Keratinocyte (primary cell): ENCODE data around the gene TAP1. TPM values are rescaled to one million over a fixed set of nuclear protein-coding genes. Genes with fewer than 3 reads are reported as not detected.

ENCODE experiments used
- DNase-seq: peaks from one replicate; pipeline ENCODE4 v3.0.0-alpha.2; 2011; ENCODE audit warnings: low read depth, missing footprints, low spot score
- FAIRE-seq: peaks from 2 replicates; lab custom pipeline; 2011; peaks lifted over from hg19 to GRCh38; lab: Jason Lieb, UNC
- H2AFZ ChIP-seq: 2 replicates; pipeline ENCODE4 v1.6.0; 2012; ENCODE audit warnings: low read length, control low read depth, inconsistent platforms; ENCODE audit not compliant: control insufficient read depth
- H3K27ac ChIP-seq: 2 replicates; pipeline ENCODE4 v1.5.1; 2011; ENCODE audit warnings: low read length; ENCODE audit not compliant: control insufficient read depth, insufficient read depth
- H3K27me3 ChIP-seq: 3 replicates; pipeline ENCODE4 v1.6.0; 2011; ENCODE audit warnings: low read length; ENCODE audit not compliant: control insufficient read depth, insufficient read depth; ENCODE audit errors: extremely low read depth
- H3K36me3 ChIP-seq, 2 experiments: 2 replicates in 1 of 2; 3 replicates in 1 of 2; pipeline ENCODE4 v1.5.1; 2011; ENCODE audit warnings: low read length in 2 of 2, mild to moderate bottlenecking in 1 of 2; ENCODE audit not compliant: control insufficient read depth in 2 of 2, insufficient read depth in 2 of 2; ENCODE audit errors: extremely low read depth in 1 of 2
- H3K4me1 ChIP-seq: 3 replicates; pipeline ENCODE4 v1.5.1; 2011; ENCODE audit warnings: low read length; ENCODE audit not compliant: control insufficient read depth, insufficient read depth; ENCODE audit errors: extremely low read depth
- H3K4me2 ChIP-seq: 3 replicates; pipeline ENCODE4 v1.6.0; 2011; ENCODE audit warnings: low read depth, low read length; ENCODE audit not compliant: control insufficient read depth, insufficient read depth; ENCODE audit errors: extremely low read depth
- H3K4me3 ChIP-seq, 3 experiments: fragments of 200-600 bp in 1 of 3; sonication (generic) in 1 of 3; 2 replicates in 2 of 3; 3 replicates in 1 of 3; pipeline ENCODE4 v1.5.1; 2011 to 2016; ENCODE audit warnings: low read length in 3 of 3, mild to moderate bottlenecking in 3 of 3, control low read depth in 2 of 3, inconsistent platforms in 1 of 3, low read depth in 1 of 3, mixed read lengths in 1 of 3, mixed run types in 1 of 3, moderate library complexity in 1 of 3; ENCODE audit not compliant: control insufficient read depth in 2 of 3, insufficient read depth in 2 of 3; ENCODE audit errors: extremely low read depth in 1 of 3
- H3K79me2 ChIP-seq: 2 replicates; pipeline ENCODE4 v1.6.0; 2012; ENCODE audit warnings: low read length; ENCODE audit not compliant: control insufficient read depth, insufficient read depth
- H3K9ac ChIP-seq: 3 replicates; pipeline ENCODE4 v1.6.0; 2011; ENCODE audit warnings: low read length; ENCODE audit not compliant: control insufficient read depth, insufficient read depth; ENCODE audit errors: extremely low read depth
- H3K9me1 ChIP-seq: 3 replicates; pipeline ENCODE4 v1.6.0; 2011; ENCODE audit warnings: low read length; ENCODE audit not compliant: control insufficient read depth, insufficient read depth; ENCODE audit errors: extremely low read depth
- H3K9me3 ChIP-seq: 2 replicates; pipeline ENCODE4 v1.5.1; 2012; ENCODE audit warnings: low read depth, low read length; ENCODE audit not compliant: control insufficient read depth
- H4K20me1 ChIP-seq: 3 replicates; pipeline ENCODE4 v1.6.0; 2011; ENCODE audit warnings: low read length; ENCODE audit not compliant: control insufficient read depth, insufficient read depth; ENCODE audit errors: extremely low read depth
- CTCF ChIP-seq, 3 experiments: IDR thresholded peaks in 1 of 3; conservative IDR thresholded peaks in 1 of 3; optimal IDR thresholded peaks in 1 of 3; 2 replicates in 2 of 3; 3 replicates in 1 of 3; pipeline versions ENCODE3 to v1.5.1; 2011; ENCODE audit warnings: low read length in 3 of 3, mild to moderate bottlenecking in 3 of 3, moderate library complexity in 2 of 3, control low read depth in 1 of 3, inconsistent platforms in 1 of 3; ENCODE audit not compliant: insufficient read depth in 2 of 3; ENCODE audit errors: extremely low read depth in 1 of 3
- EZH2 ChIP-seq: IDR thresholded peaks from one replicate; pipeline ENCODE4 v1.6.1; 2012; ENCODE audit warnings: inconsistent platforms, mild to moderate bottlenecking, low read length, moderate library complexity
- dilution Hi-C: fragments of 300-500 bp; cut with MboI; formaldehyde crosslinking; loops from one replicate; pipeline ENCODE4 v1.7.0; 2020; ENCODE audit warnings: low sequenced_read_pairs; ENCODE audit not compliant: extremely low pct_ligation_motif_present
- polyA plus RNA-seq, 5 experiments: library from polyadenylated mRNA; depleted of rRNA in 3 of 5; stranded (reverse) in 3 of 5; stranded (forward) in 1 of 5; unstranded in 1 of 5; fragments of >200 nt; gene quantifications; 1 replicate in 1 of 5; 2 replicates in 3 of 5; 3 replicates in 1 of 5; pipeline versions ENCODE4 v1.2.1 to v1.2.3, GENCODE V29; 2011 to 2012; ENCODE audit warnings: missing spikeins in 2 of 5, low read depth in 1 of 5, low replicate concordance in 1 of 5

The TAP1 gene
- polyA plus RNA-seq, 1 donor (not counting 4 experiments of a cell fraction or from before 2014, with no cell fraction given), result 56.1 TPM

- H3K4me1 ChIP-seq, result peaks cover 19% of the 10 kb centered on the region
- no peaks in the 10 kb centered on the region for H3K27me3 ChIP-seq
- H2AFZ ChIP-seq, result no peak overlapping the region
- no peaks in the 10 kb centered on the region for H3K9me1 ChIP-seq
- peaks cover 10% of the 10 kb centered on the region for H3K79me2 ChIP-seq
- dilution Hi-C loops, result no loop called here
- no peak overlapping the region for H3K4me3 ChIP-seq
- no peak overlapping the region for H3K4me2 ChIP-seq
- H3K9me3 ChIP-seq, result no peaks in the 10 kb centered on the region
- H3K27ac ChIP-seq, result no peak overlapping the region
- FAIRE-seq, result no peak
- DNase-seq, result no peak
- no peaks in the 10 kb centered on the region for H4K20me1 ChIP-seq
- no peak overlapping the region for H3K9ac ChIP-seq
- H3K36me3 ChIP-seq, result peaks cover 31 to 35% of the 10 kb centered on the region in 2 experiments
- TF ChIP-seq EZH2, result no peak
Measured at GRCh38 chr6:32847004-32847403, 6.5 kb downstream of the TAP1 start.

DNA sequence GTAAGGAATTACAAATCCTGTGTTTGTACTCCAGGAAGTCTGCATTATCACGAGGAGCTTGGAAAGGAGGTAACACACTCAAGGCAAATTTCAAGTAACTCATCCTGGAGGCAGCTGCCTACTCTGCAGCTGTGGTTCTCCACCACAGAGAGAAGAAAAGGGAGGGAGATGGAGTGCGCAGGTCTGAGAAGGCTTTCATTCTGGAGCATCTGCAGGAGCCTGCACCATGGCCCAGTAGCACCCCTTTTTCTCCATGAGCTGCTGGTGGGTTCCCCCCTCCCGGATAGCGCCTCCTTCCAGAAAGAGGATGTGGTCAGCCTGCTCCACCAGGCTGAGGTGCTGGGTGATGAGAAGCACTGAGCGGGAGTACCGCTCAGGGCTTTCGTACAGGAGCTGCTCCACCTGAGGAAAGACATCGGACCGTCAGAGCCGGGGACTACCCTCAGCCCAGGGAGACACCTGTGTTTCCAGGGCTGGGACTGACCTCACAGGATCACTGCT lies 8.1 kb downstream of the TAP1 start:
- DNase-seq, result no peak
- no peaks in the 10 kb centered on the region for H3K9me3 ChIP-seq
- dilution Hi-C loops, result no loop called here
- peaks cover 25 to 36% of the 10 kb centered on the region in 2 experiments for H3K36me3 ChIP-seq
- H3K4me2 ChIP-seq, result no peak overlapping the region
- no peak overlapping the region for H3K4me3 ChIP-seq
- no peaks in the 10 kb centered on the region for H3K27me3 ChIP-seq
- H3K27ac ChIP-seq, result no peak overlapping the region
- H2AFZ ChIP-seq, result no peak overlapping the region
- H3K9ac ChIP-seq, result no peak overlapping the region
- no peak for FAIRE-seq
- TF ChIP-seq EZH2 (no peak), CTCF (optimal IDR thresholded peaks at IDR 0.05 in 1 of 3, IDR thresholded peaks at IDR 0.05 in 1 of 3, conservative IDR thresholded peaks at IDR 0.05 in 1 of 3; ENCODE audit: extremely low read depth in 1 of 3, insufficient read depth in 2 of 3, low read length in 3 of 3) (no peak)
- H3K79me2 ChIP-seq, result peaks cover 3% of the 10 kb centered on the region
- H3K9me1 ChIP-seq, result no peaks in the 10 kb centered on the region
- H3K4me1 ChIP-seq, result peaks cover 18% of the 10 kb centered on the region
- H4K20me1 ChIP-seq, result no peaks in the 10 kb centered on the region
